Activated naive CD4-positive, alpha-beta T cell treated with anti-CD3 and anti-CD28 coated beads, Interleukin-2, amount 10 ng/mL, durations not matched to agents 7 days and 5 days (primary cell): ENCODE data around the gene CAMTA1.

ENCODE experiments used
- CTCF ChIA-PET: fragments of 350-600 bp; sonication (Branson Sonifier 250); formaldehyde crosslinking; loops from one replicate; lab custom pipeline; 2021; ENCODE audit warnings: antibody characterized with exemption; lab: Charles Lee
- DNase-seq: peaks from one replicate; pipeline ENCODE4 v3.0.0-alpha.2; 2020
- H3K27ac Mint-ChIP-seq: one replicate; pipeline ENCODE4 v1.8.0; 2021; ENCODE audit warnings: mild to moderate bottlenecking, moderate library complexity, mixed read lengths
- H3K27me3 Mint-ChIP-seq: one replicate; pipeline ENCODE4 v1.8.0; 2021; ENCODE audit warnings: mild to moderate bottlenecking, mixed read lengths
- H3K36me3 Mint-ChIP-seq: one replicate; pipeline ENCODE4 v1.8.0; 2021; ENCODE audit warnings: mixed read lengths
- H3K4me1 Mint-ChIP-seq: one replicate; pipeline ENCODE4 v1.8.0; 2021; ENCODE audit warnings: mixed read lengths
- H3K4me3 Mint-ChIP-seq: one replicate; pipeline ENCODE4 v1.8.0; 2021; ENCODE audit warnings: mild to moderate bottlenecking, moderate library complexity, mixed read lengths
- H3K9me3 Mint-ChIP-seq: one replicate; pipeline ENCODE4 v1.8.0; 2021; ENCODE audit warnings: mixed read lengths

CAMTA1 gene

DNA sequence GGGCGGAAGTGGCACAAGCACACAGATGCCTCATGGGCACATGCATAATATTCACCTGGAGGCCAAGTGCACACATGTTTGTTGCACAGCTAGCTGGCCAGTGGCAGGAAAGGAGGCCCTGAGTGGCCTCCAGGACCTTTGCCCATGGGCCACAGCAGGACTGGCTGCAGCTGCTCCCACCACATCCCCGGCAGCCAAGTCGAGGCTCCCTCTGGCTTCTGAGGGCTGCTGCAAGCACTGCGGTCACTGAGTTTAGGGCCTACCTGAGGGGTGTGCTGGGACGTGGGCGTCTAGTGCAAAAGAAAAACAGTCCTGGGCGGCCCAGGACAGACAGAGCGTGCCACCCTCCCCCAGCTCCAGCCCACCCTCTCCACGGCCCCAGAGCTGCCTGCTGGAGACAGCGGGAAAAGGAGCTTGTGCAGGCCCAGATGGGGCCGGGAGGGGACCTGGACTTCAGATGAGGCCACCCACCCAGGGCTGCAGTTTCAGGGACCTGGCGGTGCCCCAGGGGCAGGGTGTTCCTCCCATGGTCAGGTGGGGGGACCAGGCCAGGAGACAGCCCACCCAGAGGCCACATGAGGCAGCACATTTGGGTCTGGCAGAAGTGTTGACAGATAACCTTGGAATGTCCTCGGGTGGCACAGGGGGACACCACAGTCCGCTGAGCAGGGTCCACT, 720.0 kb downstream of the CAMTA1 start:
- H3K27ac Mint-ChIP-seq: no peak overlapping the region
- no peak overlapping the region for H3K4me3 Mint-ChIP-seq
- H3K4me1 Mint-ChIP-seq: no peaks in the 10 kb centered on the region
- H3K36me3 Mint-ChIP-seq: no peaks in the 10 kb centered on the region
- no peak for DNase-seq
- CTCF ChIA-PET: no interaction called here
- H3K27me3 Mint-ChIP-seq: peaks cover 3% of the 10 kb centered on the region
- no peaks in the 10 kb centered on the region for H3K9me3 Mint-ChIP-seq

DNA sequence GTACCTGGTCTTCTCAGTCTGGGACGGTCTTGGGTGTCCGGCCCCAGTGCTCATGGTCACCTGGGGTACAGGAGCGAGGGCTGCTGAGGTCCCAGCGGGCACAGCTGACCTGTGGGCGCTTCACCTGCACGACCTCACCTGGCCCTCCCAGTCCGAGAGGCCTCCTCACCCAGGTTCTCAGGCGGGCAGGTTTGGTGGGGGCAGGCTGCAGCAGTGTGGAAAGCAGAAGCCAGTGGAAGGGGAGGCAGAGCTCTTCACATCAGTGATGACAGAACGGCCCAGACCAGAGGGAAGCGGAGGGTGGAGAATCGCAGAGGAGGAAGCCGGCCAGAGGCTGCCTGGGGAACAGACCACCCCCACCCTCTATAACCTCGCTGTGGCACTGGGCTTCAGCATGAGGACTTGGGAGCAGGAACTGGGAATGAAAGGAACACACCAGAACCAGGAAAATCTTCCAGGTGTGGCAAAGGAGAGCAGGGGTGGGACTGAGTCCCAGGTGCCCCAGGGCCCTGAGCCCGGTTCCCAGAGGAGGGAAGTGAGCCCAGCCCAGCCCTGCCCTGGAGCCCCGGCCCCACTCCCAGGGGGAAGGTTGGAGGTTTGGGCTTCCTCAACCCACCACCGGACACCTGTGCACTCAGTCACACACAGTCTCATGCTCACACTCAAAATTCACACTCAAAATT, 720.7 kb downstream of the CAMTA1 start:
- no peak overlapping the region for H3K4me3 Mint-ChIP-seq
- no peaks in the 10 kb centered on the region for H3K36me3 Mint-ChIP-seq
- H3K9me3 Mint-ChIP-seq: no peaks in the 10 kb centered on the region
- DNase-seq: peak; percentile 7
- no peaks in the 10 kb centered on the region for H3K4me1 Mint-ChIP-seq
- H3K27me3 Mint-ChIP-seq: peaks cover 3% of the 10 kb centered on the region
- CTCF ChIA-PET: no interaction called here
- no peak overlapping the region for H3K27ac Mint-ChIP-seq

DNA sequence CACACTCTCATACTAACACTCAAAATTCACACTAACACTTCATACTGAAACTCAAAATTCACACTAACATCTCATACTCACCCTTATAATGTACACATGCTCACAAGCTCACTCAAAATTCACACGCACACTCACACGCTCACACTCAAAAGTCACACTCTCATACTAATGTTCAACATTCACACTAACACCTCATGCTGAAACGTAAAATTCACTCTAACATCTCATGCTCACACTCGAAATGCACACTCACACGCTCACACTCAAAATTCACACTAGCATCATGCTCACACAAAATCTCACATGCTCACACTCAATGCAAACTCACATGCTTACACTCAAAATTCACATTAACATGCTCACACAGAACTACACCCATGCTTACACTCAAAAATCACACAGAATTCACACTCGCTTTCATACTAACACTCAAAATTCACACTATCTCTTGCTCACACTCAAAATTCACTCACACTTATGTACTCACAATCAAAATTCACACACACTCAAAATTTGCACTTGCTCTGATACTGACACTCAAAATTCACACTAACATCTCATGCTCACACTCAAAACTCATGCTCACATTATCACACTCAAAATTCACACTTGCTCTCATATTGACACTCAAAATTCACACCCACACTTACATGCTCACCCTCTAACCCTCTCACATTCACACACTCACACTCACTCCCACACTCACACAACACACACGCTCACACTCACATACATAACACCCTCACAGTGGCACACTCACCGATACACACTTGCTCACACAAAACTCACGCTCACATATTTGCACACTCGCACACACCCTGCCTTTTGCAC, 721.4 kb downstream of the CAMTA1 start:
- CTCF ChIA-PET: no interaction called here
- H3K27me3 Mint-ChIP-seq: peaks cover 3% of the 10 kb centered on the region

DNA sequence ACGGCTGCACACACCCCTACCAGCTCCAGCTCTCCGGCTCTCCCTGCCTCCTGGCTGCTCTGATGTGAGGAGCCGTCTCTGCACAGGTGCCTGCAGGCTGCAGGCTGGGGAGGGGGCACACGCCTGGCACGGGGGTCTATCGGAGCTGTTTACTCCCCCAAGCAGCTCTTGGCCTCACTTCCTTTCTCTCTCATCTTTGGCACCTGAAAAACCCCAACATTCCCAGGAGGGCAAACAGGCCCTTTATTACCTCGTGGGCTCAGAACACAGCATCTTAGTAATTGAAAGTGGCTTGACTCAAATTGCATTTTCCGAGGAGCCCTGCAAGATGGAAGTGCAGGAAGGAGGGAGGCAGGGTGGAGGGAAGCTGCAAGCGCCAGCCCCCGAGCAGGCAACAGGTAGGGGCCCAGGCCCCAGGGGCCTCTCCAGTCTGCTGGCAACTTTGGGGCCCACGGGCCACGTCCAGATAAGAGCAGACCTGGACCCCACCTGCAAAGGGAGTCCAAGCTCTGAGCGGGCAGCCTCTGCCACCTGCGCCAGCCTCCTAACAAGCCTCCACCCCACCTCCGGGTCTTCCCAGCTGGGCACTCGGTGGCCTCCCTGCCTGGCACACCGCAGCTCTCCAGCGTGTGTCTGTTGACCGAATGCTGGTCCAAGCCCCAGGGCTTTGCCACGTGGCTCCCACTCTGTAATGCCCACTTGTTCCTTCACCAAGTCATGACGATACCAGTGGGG, 722.2 kb downstream of the CAMTA1 start:
- no peaks in the 10 kb centered on the region for H3K9me3 Mint-ChIP-seq

More for the DNA sequence above, 721.4 kb downstream of the CAMTA1 start:
- Mint-ChIP-seq H3K36me3 (no peaks in the 10 kb centered on the region), H3K4me1 (no peaks in the 10 kb centered on the region), H3K4me3 (no peak overlapping the region), H3K27ac (no peak overlapping the region), H3K9me3 (no peaks in the 10 kb centered on the region)
- DNase-seq: no peak

DNA sequence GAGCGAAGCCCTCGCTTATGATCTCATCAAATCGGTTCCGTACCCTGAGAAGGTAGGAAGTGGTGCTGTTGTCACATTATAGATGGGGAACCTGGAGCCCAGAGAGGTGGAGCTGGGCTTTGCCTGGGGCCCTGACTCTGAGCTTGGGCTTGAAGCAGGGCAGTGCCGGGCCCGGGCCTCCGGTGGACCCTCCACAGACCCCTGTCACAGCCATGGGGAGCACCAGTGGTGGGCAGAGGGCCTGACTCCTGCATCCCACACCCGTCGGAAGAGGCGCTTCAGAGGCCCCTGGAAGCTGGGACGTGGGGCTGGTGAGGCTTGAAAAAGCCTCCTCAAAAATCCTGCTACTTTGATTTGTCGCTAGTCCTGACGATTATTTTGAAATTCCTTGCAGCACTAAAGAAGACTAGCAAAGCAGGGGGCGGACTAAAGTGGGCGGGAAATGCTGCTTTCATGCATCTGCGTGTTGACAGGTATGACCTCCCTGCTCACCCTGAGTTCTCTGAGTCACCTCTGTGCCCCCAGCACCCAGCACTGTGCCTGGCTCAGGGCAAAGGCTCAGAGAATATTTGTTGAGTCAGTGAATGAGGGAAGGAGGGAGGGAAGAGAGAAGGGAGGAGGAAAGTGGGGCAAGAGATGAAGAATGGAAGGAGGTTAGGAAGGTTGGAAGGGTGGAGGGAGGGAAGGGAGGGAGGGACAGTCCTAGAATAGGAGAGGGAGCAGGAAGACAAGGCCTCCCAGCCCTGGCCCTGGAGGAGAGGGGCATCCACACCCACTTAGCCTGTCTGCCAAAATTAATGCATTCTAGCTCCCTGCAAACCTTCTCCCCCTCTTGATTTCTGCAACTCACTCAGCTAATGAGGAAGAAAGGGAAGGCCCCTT, 723.0 kb downstream of the CAMTA1 start:
- Mint-ChIP-seq H3K27ac (no peak overlapping the region), H3K9me3 (no peaks in the 10 kb centered on the region), H3K4me1 (no peaks in the 10 kb centered on the region), H3K4me3 (no peak overlapping the region), H3K27me3 (peaks cover 3% of the 10 kb centered on the region), H3K36me3 (no peaks in the 10 kb centered on the region)
- CTCF ChIA-PET: no interaction called here
- no peak for DNase-seq

More for the DNA sequence above, 722.2 kb downstream of the CAMTA1 start:
- Mint-ChIP-seq H3K4me1 (no peaks in the 10 kb centered on the region), H3K4me3 (no peak overlapping the region), H3K27me3 (peaks cover 3% of the 10 kb centered on the region), H3K36me3 (no peaks in the 10 kb centered on the region), H3K27ac (no peak overlapping the region)
- CTCF ChIA-PET: no interaction called here
- DNase-seq: no peak

DNA sequence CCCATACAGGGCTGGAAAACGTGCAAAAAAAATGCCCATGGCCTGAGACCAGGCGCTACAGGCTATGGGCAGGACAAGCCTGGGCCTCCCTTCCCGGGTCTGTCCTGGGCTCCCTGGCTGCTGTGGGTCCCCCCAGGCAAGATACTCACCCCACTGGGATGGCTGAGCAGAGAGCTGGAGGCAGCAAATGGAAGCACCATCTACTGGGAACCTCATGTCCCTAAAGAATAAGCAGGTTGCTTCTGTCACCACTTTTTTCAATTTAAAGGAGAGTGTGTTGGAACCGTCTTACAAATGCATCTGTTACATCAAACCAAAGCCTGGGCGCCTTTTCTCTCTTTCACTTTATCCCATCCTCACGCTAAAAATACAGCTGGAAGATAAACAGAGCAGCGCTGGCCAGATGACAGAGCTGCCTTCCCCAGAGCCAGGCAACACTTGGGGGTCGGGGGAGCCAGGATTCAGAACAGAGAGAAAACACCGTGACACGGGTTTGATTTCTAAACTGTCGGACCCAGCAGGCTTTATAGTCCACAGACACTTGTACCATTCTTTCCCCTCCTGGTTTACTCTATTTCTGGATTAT, 723.8 kb downstream of the CAMTA1 start:
- H3K4me1 Mint-ChIP-seq: no peaks in the 10 kb centered on the region
- CTCF ChIA-PET: no interaction called here
- no peak overlapping the region for H3K27ac Mint-ChIP-seq
- DNase-seq: no peak
- H3K36me3 Mint-ChIP-seq: no peaks in the 10 kb centered on the region
- H3K4me3 Mint-ChIP-seq: no peak overlapping the region
- H3K27me3 Mint-ChIP-seq: peaks cover 3% of the 10 kb centered on the region
- no peaks in the 10 kb centered on the region for H3K9me3 Mint-ChIP-seq

DNA sequence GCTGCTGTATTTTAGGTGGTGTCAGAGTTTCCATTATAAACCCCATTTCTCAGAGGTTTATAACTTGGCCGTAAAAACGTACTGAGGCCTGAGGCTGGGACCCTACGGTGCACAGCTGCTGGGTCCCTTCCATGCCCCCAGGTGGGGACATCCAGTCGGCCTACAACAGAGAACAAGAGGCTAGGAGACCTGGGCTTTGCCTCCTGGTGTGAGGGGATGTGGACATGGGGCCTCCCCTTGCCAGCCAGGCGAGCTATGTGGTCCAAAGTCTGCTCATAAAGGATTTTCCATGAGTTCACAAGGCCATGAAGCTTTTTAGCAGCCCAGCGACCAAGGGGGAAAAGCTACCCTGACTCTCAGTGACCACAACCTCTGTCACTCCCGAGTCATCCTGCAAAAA, 724.3 kb downstream of the CAMTA1 start:
- no peaks in the 10 kb centered on the region for H3K36me3 Mint-ChIP-seq
- no peaks in the 10 kb centered on the region for H3K4me1 Mint-ChIP-seq
- no peak overlapping the region for H3K4me3 Mint-ChIP-seq
- CTCF ChIA-PET: no interaction called here
- H3K27me3 Mint-ChIP-seq: peaks cover 3% of the 10 kb centered on the region
- H3K27ac Mint-ChIP-seq: no peak overlapping the region
- no peak for DNase-seq
- H3K9me3 Mint-ChIP-seq: no peaks in the 10 kb centered on the region

DNA sequence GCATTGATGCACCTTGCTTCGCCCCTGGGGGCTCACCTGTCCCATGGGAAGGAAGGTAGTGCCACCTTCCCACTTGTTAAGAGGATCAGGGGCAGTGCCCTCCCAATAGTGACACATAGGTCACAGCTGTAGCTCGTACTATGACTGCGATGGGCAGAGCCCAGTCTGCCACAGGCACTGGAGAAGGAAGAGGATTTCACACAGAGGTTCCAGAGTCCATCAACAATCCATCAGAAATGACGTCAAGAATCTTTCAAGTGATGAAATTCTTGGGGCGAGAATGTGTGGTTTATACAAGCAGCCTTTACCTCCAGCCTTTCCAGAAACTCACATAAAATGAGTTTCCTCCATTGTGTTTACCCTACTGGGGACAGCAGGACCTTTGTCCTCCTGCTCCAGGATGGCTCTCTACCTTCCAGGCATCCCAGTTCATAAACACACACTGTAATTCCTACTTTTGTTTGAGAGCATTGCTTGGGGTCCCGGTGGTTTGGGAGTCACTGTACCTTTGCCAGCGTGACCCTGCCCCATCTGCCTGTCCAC, 725.2 kb downstream of the CAMTA1 start:
- Mint-ChIP-seq H3K36me3 (no peaks in the 10 kb centered on the region), H3K27me3 (peaks cover 3% of the 10 kb centered on the region), H3K4me3 (no peak overlapping the region), H3K27ac (no peak overlapping the region), H3K4me1 (no peaks in the 10 kb centered on the region), H3K9me3 (no peaks in the 10 kb centered on the region)
- DNase-seq: no peak
- CTCF ChIA-PET: no interaction called here

DNA sequence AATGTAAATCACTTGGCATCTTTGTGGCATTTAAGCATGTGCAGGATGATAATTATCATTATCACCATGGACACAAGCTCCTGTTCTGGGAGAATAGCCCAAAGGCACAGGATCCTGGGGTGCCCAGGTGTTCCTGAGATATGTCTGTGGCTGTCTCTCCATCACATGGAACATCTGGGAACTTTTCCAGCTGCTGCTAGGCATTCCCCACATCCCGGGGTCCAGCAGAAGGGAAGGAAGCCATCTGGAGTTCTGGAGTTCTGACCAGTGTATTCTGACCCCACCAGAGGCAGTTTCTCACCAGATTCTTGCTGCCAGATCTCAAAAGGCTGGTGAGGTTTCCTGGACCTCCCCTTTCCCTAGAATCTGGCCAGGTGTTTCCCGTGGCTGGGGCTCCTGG, 726.1 kb downstream of the CAMTA1 start:
- CTCF ChIA-PET: no interaction called here
- no peaks in the 10 kb centered on the region for H3K36me3 Mint-ChIP-seq
- DNase-seq: no peak
- peaks cover 3% of the 10 kb centered on the region for H3K27me3 Mint-ChIP-seq
- no peak overlapping the region for H3K27ac Mint-ChIP-seq
- no peak overlapping the region for H3K4me3 Mint-ChIP-seq
- H3K9me3 Mint-ChIP-seq: no peaks in the 10 kb centered on the region
- H3K4me1 Mint-ChIP-seq: no peaks in the 10 kb centered on the region

DNA sequence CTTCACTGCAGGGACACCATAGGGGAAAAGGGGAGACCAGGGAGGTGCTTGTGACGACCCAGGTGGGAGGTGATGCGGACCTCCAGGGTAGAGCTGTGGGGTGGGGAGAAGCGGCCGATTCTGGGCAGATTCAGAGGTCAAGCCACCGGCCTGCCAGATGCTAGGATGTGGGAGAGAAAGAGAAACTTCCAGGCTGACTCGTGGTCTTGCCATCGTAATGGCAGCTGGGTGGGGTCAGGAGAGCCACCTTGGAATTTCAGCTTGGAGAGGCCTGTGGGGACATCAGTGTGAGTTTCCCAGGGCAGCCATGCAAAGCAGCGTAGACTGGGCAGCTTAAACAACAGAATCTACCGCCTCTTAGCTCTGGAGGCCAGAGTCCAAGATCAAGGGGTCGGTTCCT, 727.8 kb downstream of the CAMTA1 start:
- Mint-ChIP-seq H3K4me1 (no peaks in the 10 kb centered on the region), H3K27me3 (peaks cover 3% of the 10 kb centered on the region), H3K9me3 (no peaks in the 10 kb centered on the region), H3K36me3 (no peaks in the 10 kb centered on the region), H3K4me3 (no peak overlapping the region), H3K27ac (no peak overlapping the region)
- CTCF ChIA-PET: no interaction called here
- no peak for DNase-seq

DNA sequence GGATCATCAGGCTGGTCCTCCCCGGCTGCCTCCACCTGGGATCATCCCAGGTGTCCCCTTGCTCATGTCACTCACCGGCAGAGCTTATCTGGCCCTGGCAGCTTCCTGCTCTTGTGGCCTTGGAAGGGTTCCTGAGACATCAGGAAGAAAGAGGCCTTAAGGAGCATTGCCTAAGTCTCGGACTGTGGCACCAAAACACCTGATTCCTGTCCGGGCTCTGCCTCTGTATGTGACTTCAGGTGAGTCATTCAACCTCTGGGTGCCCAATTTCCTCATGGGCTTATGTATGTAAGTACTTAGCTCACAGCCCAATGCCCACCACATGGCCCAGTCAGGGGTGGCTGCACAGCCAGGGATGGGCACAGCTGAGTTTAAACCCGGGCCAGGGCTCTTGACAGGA, 729.9 kb downstream of the CAMTA1 start:
- H3K4me3 Mint-ChIP-seq: no peak overlapping the region
- H3K27ac Mint-ChIP-seq: no peak overlapping the region
- peaks cover 5% of the 10 kb centered on the region for H3K9me3 Mint-ChIP-seq
- H3K27me3 Mint-ChIP-seq: no peaks in the 10 kb centered on the region
- no peaks in the 10 kb centered on the region for H3K4me1 Mint-ChIP-seq
- CTCF ChIA-PET: no interaction called here
- H3K36me3 Mint-ChIP-seq: no peaks in the 10 kb centered on the region
- no peak for DNase-seq

DNA sequence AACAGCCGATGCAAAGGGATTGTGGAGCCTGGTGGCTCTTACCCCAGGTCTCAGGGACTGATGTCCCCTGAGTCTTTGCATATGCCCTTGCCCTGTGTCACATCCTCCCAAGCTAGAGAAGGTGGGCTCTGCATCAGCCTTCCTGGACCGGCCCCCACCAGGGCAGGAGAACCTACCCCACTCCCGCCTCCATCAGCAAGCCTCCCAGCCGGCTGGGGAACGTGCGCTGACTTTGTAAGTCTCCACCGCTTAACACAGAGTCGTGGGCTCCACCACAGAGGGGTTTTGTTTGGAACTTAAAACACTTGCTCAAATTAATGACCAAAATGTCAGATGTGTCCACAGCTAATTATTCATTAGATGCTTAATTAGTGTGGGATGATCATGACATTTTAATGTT, 730.6 kb downstream of the CAMTA1 start:
- H3K36me3 Mint-ChIP-seq: no peaks in the 10 kb centered on the region
- CTCF ChIA-PET: no interaction called here
- DNase-seq: no peak
- H3K4me1 Mint-ChIP-seq: no peaks in the 10 kb centered on the region
- peaks cover 7% of the 10 kb centered on the region for H3K9me3 Mint-ChIP-seq
- no peak overlapping the region for H3K4me3 Mint-ChIP-seq
- no peaks in the 10 kb centered on the region for H3K27me3 Mint-ChIP-seq
- no peak overlapping the region for H3K27ac Mint-ChIP-seq

DNA sequence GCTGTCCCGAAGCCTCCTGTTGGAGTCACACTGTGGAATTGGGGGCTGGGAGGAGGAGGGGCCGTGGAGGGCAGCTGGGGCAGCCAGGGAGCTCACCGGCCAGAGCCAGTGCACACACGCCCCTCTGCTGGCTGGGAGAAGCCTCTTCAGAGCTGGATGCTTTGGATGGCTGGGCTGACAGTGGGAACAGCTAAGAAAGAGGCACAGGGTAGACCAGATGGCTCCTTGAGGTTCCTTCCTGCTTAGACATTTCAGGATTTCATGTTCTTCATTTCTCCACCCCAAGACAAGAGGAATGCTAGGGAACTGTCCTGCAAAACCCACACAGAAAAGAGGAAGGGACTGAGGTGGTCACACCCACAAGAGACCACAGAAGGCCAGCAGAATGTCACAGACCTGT, 731.1 kb downstream of the CAMTA1 start:
- peaks cover 7% of the 10 kb centered on the region for H3K9me3 Mint-ChIP-seq
- H3K4me3 Mint-ChIP-seq: no peak overlapping the region
- no peak overlapping the region for H3K27ac Mint-ChIP-seq
- H3K36me3 Mint-ChIP-seq: no peaks in the 10 kb centered on the region
- CTCF ChIA-PET: no interaction called here
- no peak for DNase-seq
- no peaks in the 10 kb centered on the region for H3K4me1 Mint-ChIP-seq
- no peaks in the 10 kb centered on the region for H3K27me3 Mint-ChIP-seq
